PC-9 (cell line): ENCODE measurements around the gene CEP68.

Experiments used
- EZH2 ChIP-seq: fragments of 200-600 bp; sonication (generic); IDR thresholded peaks from 2 replicates; pipeline ENCODE4 v1.8.0; 2017; ENCODE audit warnings: antibody characterized with exemption, low read depth
- TF ChIP-seq, protein P1 (sequence below): fragments of 200-600 bp; sonication (generic); conservative IDR thresholded peaks from 2 replicates; pipeline ENCODE4 v1.6.1; 2017; ENCODE audit warnings: mixed run types, antibody characterized with exemption, mild to moderate bottlenecking, moderate library complexity

GRCh38 chr2:65107530-65107929, 51.3 kb downstream of the CEP68 start:
- TF ChIP-seq, protein P1, sequence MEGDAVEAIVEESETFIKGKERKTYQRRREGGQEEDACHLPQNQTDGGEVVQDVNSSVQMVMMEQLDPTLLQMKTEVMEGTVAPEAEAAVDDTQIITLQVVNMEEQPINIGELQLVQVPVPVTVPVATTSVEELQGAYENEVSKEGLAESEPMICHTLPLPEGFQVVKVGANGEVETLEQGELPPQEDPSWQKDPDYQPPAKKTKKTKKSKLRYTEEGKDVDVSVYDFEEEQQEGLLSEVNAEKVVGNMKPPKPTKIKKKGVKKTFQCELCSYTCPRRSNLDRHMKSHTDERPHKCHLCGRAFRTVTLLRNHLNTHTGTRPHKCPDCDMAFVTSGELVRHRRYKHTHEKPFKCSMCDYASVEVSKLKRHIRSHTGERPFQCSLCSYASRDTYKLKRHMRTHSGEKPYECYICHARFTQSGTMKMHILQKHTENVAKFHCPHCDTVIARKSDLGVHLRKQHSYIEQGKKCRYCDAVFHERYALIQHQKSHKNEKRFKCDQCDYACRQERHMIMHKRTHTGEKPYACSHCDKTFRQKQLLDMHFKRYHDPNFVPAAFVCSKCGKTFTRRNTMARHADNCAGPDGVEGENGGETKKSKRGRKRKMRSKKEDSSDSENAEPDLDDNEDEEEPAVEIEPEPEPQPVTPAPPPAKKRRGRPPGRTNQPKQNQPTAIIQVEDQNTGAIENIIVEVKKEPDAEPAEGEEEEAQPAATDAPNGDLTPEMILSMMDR, result no peak
- TF ChIP-seq EZH2, result no peak
